D341Med (cell line): ENCODE data around the gene POLR3K.
"Not testable (repeated sequence)": the region's sequence is repeated elsewhere in the genome, so short reads cannot be mapped to it uniquely, and the experiment has no call there.

Experiments
- DNase-seq: peaks from one replicate; pipeline ENCODE4 v3.0.0; 2012; ENCODE audit warnings: low spot score

POLR3K gene

GRCh38 chr16:63998-64913, 10.8 kb upstream of the POLR3K start:
- no peak for DNase-seq

- DNase-seq, result no peak
Measured at GRCh38 chr16:63466-63865, 10.1 kb upstream of the POLR3K start.

- no peak for DNase-seq
Measured at GRCh38 chr16:62968-63391, 9.6 kb upstream of the POLR3K start.

GRCh38 chr16:62283-62967, 9.0 kb upstream of the POLR3K start:
- DNase-seq, result no peak

GRCh38 chr16:61879-62281, 8.5 kb upstream of the POLR3K start:
- DNase-seq, result no peak

- DNase-seq, result no peak
Measured at GRCh38 chr16:60929-61878, 7.8 kb upstream of the POLR3K start.

- DNase-seq, result no peak
Measured at GRCh38 chr16:60166-60565, 6.8 kb upstream of the POLR3K start.

- DNase-seq, result no peak
Measured at GRCh38 chr16:59440-60059, 6.1 kb upstream of the POLR3K start.

GRCh38 chr16:58491-59439, 5.4 kb upstream of the POLR3K start:
- no peak for DNase-seq

- no peak for DNase-seq
Measured at GRCh38 chr16:57711-58110, 4.3 kb upstream of the POLR3K start.

GRCh38 chr16:56231-56927, 3.0 kb upstream of the POLR3K start:
- DNase-seq, result no peak

- DNase-seq, result no peak
Measured at GRCh38 chr16:55571-56136, 2.2 kb upstream of the POLR3K start.

- no peak for DNase-seq
Measured at GRCh38 chr16:54237-54581, 801 bp upstream of the POLR3K start.

GRCh38 chr16:50769-51591, 2.4 kb downstream of the POLR3K start:
- DNase-seq, result no peak

- no peak for DNase-seq
Measured at GRCh38 chr16:47234-47633, 6.2 kb downstream of the POLR3K start.

- not testable (repeated sequence) for DNase-seq
Measured at GRCh38 chr16:46510-46909, 6.9 kb downstream of the POLR3K start.

GRCh38 chr16:45454-45853, 8.0 kb downstream of the POLR3K start:
- no peak for DNase-seq

GRCh38 chr16:44655-45054, 8.8 kb downstream of the POLR3K start:
- DNase-seq, result no peak

GRCh38 chr16:43294-43693, 10.1 kb downstream of the POLR3K start:
- DNase-seq, result no peak
